ENCODE measurements around the gene APOL3. TPM values are rescaled to one million over a fixed set of nuclear protein-coding genes. Genes with fewer than 3 reads are reported as not detected.

Gene APOL3
- total and polyA plus RNA-seq, 2 of the 13 experiments (the other 11 are each of a cell fraction or from before 2014, with no cell fraction given): 3.8 to 5.4 TPM

DNA sequence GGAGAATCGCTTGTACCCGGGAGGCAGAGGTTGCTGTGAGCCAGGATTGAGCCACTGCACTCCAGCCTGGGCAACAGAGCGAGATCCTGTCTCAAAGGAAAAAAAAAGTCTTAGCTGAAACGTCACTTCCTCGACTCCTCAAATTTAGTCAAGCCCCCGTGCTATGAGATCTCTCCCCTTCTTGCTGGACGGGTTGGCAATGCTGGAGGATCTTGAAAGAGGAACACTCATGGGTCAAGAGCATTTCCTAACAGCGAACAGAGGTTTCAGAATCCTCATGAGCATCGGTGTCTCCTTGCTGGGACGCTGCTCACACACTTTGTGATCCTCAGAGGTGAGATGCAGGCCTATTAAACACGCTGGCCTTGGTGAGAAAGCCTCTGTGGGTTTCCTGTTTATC lies 35.9 kb downstream of the APOL3 start:
- DNase-seq (ENCODE audit: low spot score): no peak
- Histone ChIP-seq H3K36me3 (replicated peaks in 1 of 2; ENCODE audit: control insufficient read depth in 1 of 2, insufficient read depth in 2 of 2, low read length in 2 of 2) (no peaks in the 10 kb centered on the region), H3K9ac (ENCODE audit: insufficient read depth, low read depth, low read length) (no peak overlapping the region), H2AFZ (ENCODE audit: low read length) (peak overlapping the region; percentile 76), H3K4me2 (ENCODE audit: low read depth, low read length) (peak overlapping the region; percentile 62), H3K27ac (ENCODE audit: extremely low read length, insufficient read depth, low read length) (no peak overlapping the region), H3K4me3 (replicated peaks in 1 of 3; ENCODE audit: insufficient read depth in 1 of 3, low read depth in 2 of 3, low read length in 3 of 3) (peak overlapping the region in 1 of 3 experiments; percentile 26; a peak in 1 of 6 replicates), H3K9me3 (ENCODE audit: low read length) (no peaks in the 10 kb centered on the region), H3K4me1 (ENCODE audit: insufficient read depth, low read length) (peaks cover 50% of the 10 kb centered on the region), H4K20me1 (ENCODE audit: insufficient read depth, low read length) (no peaks in the 10 kb centered on the region), H3K79me2 (ENCODE audit: insufficient read depth, low read length) (no peaks in the 10 kb centered on the region), H3K27me3 (ENCODE audit: control insufficient read depth in 1 of 2, insufficient read depth in 2 of 2, low read length in 2 of 2) (0 out of 5 replicates have a peak, but pooled peaks cover 1 to 5% of the 10 kb centered on the region in 2 experiments)
- no peak for ATAC-seq
- FAIRE-seq: no peak
- BruUV-seq (replicated peaks): no TSS peak
- 47% methylated on average over 11 of the region's 11 CpGs for WGBS (ENCODE audit: low lambda C conversion rate)
- CTCF ChIA-PET (ENCODE audit: low intra/inter-chr PET ratio, low total read pairs): interaction anchor here (1.3 to 2.0 kb wide), 3 partner anchors 59 to 497 kb away, joined by 7 to 16 read pairs (median 11); no protein-coding TSS in a partner anchor
- in situ Hi-C loops (cut with HindIII; ENCODE audit: extremely low pct_ligation_motif_present, low pct_unique_long_range_greater_than_20kb): loop anchor here (5.0 to 25.0 kb wide), 3 partner anchors 192 to 497 kb away; no protein-coding TSS in a partner anchor
- no peak for TF ChIP-seq NR1H2 (CRISPR knock-in tag; IDR thresholded peaks at IDR 0.05; ENCODE audit: borderline replicate concordance, low read depth)
- TF ChIP-seq ZNF121 (CRISPR knock-in tag; IDR thresholded peaks at IDR 0.05): peak; percentile 63
- no peak for TF ChIP-seq ZNF577 (CRISPR knock-in tag; IDR thresholded peaks at IDR 0.05; ENCODE audit: borderline replicate concordance, low read depth)
- TF ChIP-seq, protein P1, sequence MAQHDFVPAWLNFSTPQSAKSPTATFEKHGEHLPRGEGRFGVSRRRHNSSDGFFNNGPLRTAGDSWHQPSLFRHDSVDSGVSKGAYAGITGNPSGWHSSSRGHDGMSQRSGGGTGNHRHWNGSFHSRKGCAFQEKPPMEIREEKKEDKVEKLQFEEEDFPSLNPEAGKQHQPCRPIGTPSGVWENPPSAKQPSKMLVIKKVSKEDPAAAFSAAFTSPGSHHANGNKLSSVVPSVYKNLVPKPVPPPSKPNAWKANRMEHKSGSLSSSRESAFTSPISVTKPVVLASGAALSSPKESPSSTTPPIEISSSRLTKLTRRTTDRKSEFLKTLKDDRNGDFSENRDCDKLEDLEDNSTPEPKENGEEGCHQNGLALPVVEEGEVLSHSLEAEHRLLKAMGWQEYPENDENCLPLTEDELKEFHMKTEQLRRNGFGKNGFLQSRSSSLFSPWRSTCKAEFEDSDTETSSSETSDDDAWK (CRISPR knock-in tag; IDR thresholded peaks at IDR 0.05): no peak
- no peak for TF ChIP-seq CBX1 (IDR thresholded peaks at IDR 0.05; ENCODE audit: low read depth)
- TF ChIP-seq RNF2 (conservative IDR thresholded peaks at IDR 0.05; ENCODE audit: low read depth): no peak
- no peak for TF ChIP-seq SP140L (CRISPR knock-in tag; IDR thresholded peaks at IDR 0.05; ENCODE audit: borderline replicate concordance)
- no peak for TF ChIP-seq GZF1 (CRISPR knock-in tag; IDR thresholded peaks at IDR 0.05)
- POLR2A ChIA-PET: interaction anchor here (0.9 to 2.1 kb wide), 2 partner anchors 59 to 497 kb away, joined by 3 to 8 read pairs; no protein-coding TSS in a partner anchor
- intact Hi-C loops (cut with micrococcal nuclease; ENCODE audit: unreplicated experiment): loop anchor here (1.0 to 5.0 kb wide), 4 partner anchors 58 to 497 kb away; no protein-coding TSS in a partner anchor

Data from HepG2 (cell line).